HG02885 (cell line): ENCODE data around the gene MCF2L2.
A peak's percentile ranks its signal among the peaks of the same experiment; 100 is the strongest.
"Not testable (repeated sequence)": the region's sequence is repeated elsewhere in the genome, so short reads cannot be mapped to it uniquely, and the experiment has no call there.

Source experiments
- ATAC-seq: cut with Tn5 transposase; IDR thresholded peaks from one replicate; pipeline ENCODE4 v1.9.1; 2021; ENCODE audit warnings: mild to moderate bottlenecking; ENCODE audit not compliant: unreplicated experiment, poor library complexity

Gene MCF2L2

GRCh38 chr3:183375787-183376186 lies 52.6 kb downstream of the MCF2L2 start:
- ATAC-seq, result peak; percentile 49

GRCh38 chr3:183375337-183375736 lies 53.1 kb downstream of the MCF2L2 start:
- peak; percentile 56 for ATAC-seq

DNA sequence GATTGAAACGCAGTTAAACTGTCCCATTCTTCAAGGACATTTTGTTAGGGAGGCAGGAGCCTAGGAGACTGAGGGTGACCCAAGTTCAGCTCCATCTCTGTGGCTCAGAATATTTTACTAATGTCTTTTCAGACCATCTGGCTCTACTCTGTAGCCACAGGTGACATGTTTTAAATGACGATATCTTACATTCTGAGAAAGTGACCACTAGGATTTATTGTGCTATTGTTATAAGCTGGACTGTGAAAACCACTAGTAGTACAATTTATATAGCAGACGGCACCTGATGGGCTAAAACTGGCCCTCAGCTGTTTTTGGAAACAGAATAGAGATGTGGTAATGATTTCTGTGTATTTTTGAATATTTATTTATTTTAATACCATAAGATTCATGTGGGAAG lies 55.5 kb downstream of the MCF2L2 start:
- no peak for ATAC-seq

DNA sequence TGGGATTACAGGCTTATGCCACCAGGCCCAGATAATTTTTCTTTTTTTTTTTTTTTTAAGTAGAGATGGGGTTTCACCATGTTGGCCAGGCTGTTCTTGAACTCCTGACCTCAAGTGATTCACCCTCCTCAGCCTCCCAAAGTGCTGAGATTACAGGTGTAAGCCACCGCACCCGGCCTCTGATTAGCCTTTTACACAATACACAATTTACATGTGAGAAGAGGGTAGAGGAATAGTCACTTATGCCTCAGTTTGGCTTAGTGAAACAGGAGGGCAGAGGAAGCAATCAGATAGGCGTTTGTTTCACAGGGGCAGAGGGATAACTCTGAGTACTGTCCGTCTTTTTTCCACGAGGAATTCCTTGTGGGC lies 56.8 kb downstream of the MCF2L2 start:
- ATAC-seq, result not testable (repeated sequence)

GRCh38 chr3:183370391-183370790 lies 58.0 kb downstream of the MCF2L2 start:
- ATAC-seq, result no peak

- ATAC-seq, result no peak
These were observed 58.8 kb downstream of the MCF2L2 start for GRCh38 chr3:183369627-183370026.

DNA sequence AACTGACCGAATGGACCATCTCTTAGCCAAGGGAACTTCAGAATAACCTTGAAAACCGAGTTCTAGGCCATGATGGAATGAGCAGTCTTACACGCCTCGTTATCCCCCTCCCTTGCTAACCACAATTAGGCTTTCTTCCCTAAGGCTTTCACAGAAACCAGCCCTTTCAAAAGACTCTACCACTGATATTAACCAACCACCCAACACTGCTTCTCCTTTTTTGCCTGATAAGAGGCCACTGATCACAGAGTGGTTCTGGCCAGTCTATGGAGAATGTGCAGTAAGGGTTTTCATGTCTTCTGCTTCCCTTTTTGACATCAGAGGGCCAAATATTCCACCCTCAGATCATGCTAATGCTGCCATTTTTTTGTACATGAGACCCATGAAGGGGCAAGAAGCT lies 59.3 kb downstream of the MCF2L2 start:
- no peak for ATAC-seq

DNA sequence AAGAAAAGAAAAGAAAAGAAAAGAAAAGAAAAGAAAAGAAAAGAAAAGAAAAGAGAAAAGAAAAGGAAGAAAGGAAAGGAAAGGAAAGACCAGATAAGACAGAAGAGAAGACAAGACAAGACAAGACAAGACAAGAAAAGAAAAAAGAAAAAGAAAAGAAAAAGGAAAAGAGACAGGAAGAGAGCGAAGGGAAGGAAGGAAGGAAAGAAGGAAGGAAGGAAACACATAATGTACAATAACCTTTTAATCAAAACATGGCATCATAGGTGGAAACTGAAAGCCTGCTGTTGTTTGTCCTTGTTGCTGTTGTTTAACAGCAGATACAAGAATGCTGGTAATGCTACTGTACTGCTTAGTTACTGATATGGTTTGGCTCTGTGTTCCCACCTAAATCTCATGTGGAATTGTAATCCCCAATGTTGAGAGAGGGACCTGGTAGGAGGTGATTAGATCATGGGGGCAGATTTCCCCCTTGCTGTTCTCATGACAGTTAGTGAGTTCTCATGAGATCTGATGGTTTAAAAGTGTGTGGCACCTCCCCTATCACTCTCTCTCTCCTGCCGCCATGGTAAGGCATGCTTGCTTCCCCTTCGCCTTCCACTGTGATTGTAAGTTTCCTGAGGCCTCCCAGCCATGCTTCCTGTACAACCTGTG lies 67.3 kb downstream of the MCF2L2 start:
- no peak for ATAC-seq

GRCh38 chr3:183359036-183359435 lies 69.4 kb downstream of the MCF2L2 start:
- no peak for ATAC-seq

DNA sequence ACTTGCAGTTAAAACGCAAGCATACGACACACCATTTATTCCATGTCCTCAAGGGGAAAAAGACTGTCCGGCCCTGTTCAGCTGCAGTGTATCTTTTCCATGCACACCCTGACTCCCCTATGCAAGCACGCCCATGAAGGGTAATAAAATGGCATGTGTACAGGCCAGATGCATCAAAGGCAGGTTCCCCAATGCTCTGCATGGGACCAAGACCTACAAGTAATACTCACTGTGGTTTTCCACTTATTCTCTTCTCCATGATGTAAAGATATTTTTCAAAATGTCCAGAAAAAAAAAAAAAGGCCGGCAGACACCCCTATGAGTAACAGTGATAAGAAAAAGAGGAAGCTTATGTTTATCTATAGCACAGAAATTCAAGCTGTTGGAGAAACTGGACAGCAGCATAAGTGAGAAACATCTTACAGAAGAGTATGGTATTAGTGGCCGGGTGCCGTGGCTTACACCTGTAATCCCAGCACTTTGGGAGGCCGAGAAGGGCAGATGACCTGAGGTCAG lies 70.8 kb downstream of the MCF2L2 start:
- no peak for ATAC-seq

- no peak for ATAC-seq
These were observed 71.5 kb downstream of the MCF2L2 start for GRCh38 chr3:183356920-183357319.

- ATAC-seq, result no peak
These were observed 73.5 kb downstream of the MCF2L2 start for GRCh38 chr3:183354874-183355273.

GRCh38 chr3:183354325-183354831 lies 74.0 kb downstream of the MCF2L2 start:
- no peak for ATAC-seq

DNA sequence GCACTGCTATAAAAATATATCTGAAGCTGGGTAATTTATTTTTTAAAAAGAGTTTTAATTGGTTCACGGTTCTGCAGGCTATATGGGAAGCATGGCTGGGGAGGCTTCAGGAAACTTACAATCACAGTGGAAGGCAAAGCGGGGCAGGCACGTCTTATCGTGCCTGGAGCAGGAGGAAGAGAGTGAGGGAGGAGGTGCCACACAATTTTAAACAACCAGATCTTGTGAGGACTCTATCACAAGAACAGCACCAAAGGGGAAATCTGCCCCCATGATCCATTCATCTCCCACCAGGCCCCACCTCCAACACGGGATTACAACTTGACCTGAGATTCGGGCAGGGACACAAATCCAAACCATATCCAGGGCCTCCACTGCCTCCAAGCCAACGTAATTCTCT lies 75.0 kb downstream of the MCF2L2 start:
- no peak for ATAC-seq

- no peak for ATAC-seq
These were observed 78.3 kb downstream of the MCF2L2 start for GRCh38 chr3:183350164-183350563.

DNA sequence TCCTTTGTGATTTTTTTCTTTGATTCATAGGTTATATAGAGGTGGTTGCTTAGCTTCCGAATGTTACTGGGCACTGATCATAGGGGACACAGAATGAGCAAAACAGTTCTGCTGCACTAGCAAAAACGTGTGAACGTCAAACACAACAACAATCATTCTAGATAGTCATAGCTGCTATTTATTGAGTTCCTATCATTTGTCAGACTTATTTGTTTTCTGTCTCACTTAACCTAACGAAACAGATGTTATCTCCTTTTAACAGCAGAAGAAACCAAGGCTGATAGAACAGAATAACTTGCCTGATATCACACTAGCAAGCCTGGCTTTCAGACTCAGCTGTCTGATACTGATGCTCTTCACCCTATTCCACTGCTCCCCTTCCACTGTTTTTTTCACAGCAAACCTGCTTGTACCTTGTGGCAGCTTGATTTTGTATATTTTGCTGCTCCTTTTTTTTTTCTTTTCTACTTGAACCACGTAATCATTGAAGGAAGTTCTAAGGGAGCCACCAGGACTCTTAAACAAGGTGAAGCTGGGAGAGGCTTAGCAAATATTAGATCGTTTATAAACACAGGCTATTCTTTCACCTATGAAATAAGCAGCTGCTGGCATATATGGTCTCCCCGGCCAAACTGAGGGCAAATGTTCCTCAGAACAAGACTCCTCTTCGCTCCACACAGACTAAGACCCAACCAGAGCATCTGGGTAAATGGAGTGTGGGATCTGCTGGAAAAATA lies 78.8 kb downstream of the MCF2L2 start:
- no peak for ATAC-seq

GRCh38 chr3:183342824-183343223 lies 85.6 kb downstream of the MCF2L2 start:
- ATAC-seq, result no peak

DNA sequence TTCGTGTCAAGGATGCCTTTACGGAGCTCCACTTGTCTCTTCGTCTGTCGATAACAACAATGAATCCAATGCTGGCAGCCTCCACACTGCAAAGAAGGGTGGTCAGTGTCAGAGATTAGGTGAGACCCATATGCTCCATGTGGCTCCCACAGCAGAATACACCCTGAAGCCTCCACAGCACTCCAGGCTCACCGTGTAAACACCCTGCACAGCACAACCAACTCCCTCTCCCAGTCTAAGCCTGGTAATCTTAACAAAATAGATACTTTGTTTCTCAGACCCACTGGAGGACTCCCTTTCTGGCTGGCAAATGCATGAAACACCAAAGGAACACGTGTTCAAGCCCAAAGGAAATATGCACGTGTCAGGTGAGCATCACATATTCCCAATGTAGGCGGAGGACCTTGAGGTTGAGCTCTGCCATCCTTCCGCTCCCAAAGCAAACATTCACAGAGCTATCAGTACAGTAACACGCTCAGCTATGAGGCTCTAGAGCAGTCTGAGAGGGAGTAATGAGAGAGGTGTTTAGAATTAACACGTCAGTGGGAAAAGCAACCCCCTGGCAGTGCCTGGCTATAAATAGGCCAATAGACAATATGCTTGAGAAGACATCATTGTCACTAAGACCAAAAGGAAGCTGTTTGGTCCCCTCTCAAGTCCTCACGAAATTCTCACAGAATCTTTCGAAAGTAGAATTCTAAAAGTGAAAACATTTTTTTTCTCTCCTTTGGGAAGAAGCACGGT lies 86.7 kb downstream of the MCF2L2 start:
- no peak for ATAC-seq

- no peak for ATAC-seq
These were observed 88.2 kb downstream of the MCF2L2 start for GRCh38 chr3:183340222-183340621.

DNA sequence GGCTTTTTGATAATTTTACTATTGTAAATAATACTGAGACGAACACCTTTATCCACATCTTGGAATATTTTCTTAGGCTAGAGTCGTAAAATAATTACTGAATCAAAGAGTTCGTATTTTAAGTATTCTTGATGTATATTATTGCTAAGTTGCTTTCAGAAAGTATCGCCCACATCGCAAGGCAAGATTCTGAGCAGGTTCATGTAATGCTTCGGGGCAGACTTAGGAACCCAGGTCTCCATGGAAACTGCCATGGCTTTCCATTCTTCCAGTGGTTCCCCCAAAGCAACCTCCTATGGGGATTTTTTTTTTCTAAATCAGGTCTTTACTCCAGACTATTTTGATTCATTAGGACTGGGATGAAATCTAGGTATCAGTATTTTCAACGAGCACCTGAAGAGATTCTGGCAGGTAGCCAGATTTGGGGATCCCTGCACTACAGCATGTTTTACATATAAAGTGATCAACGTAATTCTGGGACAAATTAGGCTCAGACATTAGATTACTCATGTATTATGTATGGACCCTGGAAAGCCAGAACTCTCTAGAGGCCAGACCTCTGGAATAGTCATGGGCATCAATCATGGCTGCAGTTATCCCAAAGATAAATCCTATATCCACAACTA lies 88.8 kb downstream of the MCF2L2 start:
- ATAC-seq, result no peak

DNA sequence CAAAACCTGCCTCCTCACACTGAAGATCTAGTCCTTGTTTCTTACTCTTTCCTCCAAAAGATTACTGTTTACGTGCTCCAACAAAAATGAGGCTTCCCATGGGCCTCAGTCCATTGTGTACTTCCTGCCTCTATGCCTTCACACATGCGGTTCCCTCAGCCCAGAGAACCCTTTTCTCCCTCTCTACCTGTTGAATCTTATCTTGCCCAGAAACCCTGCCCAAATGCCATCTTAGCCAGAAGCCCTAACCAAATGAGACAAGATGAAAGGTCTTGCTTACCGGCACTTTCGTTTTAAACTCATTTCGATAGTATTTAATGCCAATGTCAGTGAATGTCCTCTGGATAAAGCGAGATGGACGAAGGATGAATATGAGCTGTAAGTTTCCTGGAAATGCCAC lies 89.9 kb downstream of the MCF2L2 start:
- ATAC-seq, result no peak
